Measurements from ENCODE around the gene PXN.
"Not testable (repeated sequence)": the region's sequence is repeated elsewhere in the genome, so short reads cannot be mapped to it uniquely, and the experiment has no call there.

The PXN gene

GRCh38 chr12:120224304-120225199, 41.0 kb downstream of the PXN start:
- DNase-seq = no peak

DNA sequence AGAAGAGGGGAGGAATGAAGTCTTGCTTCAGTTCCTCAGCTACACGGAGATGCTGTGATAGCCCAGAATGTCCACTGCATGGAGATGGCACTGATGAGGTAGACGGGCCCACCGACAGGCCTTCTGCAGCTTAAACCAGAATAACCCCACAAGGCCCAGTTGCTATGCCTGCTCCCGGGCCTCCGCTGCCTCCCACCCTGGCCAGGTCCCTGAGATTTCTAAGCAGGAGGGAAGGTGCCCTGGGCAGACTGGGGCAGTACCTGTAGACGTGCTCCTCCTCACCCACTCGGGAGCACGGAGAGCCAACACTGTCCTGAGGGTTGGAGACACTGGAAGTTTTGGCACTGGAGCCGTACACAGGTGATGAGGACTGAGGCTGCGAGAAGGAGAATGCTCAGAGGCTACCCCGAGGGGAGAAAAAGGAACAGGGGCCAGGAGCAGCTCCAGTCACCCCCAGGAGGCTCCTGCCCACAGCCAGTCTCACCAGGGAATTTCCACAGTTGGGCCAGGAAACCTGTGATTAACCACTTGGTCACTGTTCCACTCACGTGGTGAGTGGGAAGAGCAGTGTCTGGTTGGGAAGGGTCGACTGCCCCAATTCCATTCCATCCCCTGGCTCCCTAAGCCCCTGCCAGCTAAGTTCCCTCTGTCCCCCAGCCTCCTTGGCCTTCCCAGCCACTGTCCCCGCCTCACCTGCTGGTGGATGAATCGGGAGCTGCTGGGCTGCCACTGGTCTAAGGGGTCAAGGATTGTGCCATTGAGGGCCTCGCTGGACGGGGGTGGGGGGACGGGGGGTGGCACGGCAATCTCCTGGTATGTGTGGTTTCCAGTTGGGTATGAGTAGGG, 41.8 kb downstream of the PXN start:
- DNase-seq = no peak

GRCh38 chr12:120222288-120222832, 43.2 kb downstream of the PXN start:
- DNase-seq = no peak

DNA sequence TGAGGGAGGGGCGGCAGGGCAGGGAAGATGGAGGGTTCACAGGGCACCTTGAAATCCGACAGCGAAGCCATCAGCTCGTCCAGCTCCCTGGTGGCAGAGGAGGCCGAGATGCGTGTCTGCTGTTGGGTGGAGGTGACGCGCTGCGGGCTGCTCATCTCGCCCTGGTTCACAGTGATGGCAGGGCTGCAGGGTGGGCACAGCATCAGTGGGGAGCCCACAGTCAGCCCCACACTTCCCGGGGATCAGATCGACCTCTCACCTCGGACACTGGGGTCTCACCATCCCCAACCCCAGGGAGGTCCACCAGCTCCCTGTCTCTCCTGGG, 44.0 kb downstream of the PXN start:
- no peak for DNase-seq

- no peak for DNase-seq
Observed at GRCh38 chr12:120220838-120221575, 44.5 kb downstream of the PXN start.

- DNase-seq = no peak
Observed at GRCh38 chr12:120218680-120219606, 46.6 kb downstream of the PXN start.

DNA sequence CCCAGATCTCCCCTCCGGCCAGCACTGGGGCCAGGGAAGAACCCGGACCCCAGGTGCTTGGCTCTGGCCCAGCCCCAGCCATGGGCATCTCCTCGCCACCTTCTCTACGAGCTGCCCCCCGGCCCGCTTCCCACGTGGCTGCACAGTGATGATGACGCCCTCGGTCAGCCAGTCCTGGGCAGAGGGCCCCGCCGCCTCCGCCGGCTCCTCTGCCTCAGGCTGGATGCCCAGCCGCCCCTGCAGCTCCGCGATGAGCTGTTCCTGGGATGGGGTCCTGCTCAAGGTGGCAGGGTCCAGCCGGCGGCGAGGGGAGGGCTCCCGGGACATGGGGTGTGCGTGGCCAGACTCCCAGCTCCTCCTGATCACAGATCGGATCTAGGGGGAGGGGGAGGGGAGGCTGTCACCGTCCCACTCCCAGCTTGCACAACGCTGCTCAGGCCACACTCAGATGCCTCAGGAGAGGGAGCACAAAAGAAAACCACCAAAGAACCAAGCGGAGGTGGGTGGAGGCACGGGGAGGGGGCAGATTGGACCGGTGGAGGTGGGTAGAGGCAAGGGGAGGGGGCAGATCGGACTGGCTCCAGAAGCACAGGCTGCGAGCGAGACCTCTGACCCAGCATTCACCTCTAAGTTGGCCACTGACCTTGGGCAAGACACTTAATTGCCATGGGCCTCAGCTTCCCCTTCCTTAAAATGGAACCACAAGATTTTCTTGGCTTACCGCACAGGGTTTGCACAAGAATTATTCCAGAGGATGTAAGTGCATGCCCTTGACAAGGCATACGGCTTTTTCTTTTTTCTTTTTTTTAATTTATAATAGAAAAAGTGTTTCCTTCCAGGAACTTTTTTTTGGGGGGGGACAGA, 48.6 kb downstream of the PXN start:
- DNase-seq = no peak

DNA sequence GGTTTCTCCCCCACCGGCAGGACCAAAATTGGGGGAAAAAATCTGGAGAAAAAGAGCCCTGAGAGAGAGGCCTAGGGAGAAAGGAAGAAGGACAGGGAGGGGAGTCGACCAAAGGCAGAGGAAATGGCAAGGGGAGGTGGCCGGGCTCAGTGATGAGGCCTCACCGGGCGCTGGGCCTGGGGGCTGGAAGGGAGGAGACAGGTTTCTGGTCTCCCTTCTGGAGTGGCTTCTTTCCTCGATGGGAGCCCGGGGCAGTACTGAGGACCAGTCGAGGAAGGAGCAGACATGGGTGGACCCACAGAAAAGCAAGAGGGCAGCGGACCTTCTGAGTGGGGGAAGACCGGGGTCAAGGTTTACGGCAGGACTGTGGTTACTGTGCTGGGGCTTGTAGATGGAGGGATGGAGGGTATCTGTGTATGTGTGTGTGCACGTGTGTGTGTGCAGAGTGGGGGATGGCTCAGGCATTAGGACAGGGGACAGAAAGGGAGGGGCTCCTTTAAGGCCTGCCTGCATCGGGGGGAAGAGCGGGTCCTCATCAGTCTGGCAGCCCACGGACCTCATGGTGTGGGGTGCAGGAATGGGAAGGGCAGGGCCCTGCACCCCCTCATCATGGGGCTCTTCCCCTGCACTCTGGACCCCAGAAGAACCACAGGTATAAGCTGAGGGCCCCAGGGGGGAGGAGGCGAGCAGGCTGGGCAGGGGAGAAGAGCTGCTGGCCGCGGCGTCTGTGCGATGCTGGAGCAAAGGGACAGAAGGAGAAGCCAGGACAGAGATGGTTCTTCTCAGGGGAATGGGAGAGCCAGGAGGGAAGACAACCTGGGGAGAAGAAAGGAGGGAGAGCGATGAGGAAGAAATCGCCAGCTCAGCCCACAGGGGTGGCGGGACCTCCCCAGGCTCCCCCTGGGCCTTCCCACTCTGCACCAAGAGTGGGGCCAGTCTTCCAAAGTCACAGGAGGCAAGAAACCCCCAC, 49.5 kb downstream of the PXN start:
- no peak for DNase-seq

DNA sequence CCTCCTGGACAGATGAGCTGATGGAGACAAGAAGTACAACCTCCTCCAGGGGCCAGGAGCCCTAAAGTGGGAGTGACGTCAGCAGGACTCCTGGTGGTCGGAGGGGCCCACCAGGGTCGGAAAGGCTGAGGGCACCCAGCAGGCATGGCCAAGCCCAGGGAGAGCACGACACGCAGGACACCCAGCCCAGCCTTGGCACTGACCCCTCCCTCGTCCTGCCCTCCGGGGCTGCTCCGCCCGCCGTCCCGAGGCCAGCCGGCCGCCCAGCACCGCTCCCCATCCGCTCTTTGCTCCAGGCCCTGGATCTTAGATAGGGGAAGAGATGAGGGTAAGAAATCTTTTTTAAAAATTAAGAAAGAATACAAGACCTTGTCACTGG, 50.2 kb downstream of the PXN start:
- DNase-seq = no peak

DNA sequence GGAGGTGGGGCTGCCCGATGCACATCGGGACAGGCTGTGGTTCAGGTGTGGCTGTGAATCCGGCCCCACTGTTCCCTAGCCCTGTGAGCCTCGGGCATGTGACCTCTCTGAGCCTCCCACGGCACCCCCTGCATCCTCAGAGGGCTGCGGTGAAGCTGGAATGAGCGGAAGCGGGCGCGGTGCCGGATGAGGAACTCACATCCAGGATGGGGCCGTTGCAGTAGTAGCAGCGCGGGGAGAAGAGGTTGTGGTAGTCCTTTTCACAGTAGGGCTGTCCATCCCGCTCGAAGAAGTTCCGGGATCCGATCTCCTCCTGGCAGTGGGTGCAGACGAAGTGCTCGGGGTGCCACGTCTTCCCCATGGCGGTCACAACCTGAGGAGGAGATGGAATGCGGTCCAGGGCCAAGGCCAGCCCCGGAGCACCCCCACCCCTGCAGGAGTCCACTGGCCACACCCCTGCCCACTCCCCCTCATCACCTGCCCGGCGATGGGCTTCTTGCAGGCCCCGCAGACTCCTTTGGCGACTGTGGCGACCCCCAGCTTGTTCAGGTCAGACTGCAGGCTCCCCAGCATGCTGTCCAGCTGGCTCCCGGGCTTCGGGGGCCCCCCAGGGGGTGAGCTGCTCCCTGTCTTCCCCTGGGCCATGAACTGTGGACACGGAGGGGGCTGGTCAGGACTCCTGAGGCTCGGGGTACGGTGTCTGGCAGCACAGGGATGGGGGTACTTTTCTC, 50.7 kb downstream of the PXN start:
- DNase-seq = no peak

GRCh38 chr12:120213758-120214157, 51.8 kb downstream of the PXN start:
- no peak for DNase-seq

DNA sequence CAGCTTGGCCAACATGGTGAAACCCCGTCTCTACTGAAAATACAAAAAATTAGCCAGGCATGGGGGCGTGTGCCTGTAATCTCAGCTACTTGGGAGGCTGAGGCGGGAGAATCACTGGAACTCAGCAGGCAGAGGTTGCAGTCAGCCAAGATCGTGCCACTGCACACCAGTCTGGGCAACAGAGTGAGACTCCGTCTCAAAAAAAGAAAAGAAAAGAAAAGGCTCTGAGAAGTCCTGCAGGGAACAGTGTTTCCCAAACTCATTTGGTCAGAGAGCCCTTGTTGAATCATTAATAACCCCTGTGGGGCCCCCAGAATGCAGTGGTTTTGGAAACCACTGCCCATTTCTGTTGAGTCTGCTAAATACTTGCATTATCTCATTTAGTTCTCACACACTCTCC, 52.3 kb downstream of the PXN start:
- DNase-seq = not testable (repeated sequence)

DNA sequence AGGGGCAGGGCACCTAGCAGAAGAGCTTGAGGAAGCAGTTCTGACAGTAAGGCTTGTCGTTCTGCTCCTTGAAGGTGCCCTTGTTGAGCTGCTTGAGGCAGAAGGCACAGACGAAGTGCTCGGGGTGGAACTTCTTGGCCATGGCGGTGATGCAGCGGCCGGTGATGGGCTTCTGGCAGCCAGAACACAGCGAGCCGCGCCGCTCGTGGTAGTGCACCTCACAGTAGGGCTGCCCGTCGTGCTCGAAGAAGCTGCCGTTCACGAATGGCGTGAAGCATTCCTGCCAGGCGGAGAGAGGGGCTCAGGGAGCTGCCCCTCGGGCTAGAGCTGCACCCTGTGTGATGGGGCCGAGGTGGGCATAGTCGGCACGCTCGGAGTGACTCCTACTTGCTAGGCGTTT, 53.2 kb downstream of the PXN start:
- no peak for DNase-seq

DNA sequence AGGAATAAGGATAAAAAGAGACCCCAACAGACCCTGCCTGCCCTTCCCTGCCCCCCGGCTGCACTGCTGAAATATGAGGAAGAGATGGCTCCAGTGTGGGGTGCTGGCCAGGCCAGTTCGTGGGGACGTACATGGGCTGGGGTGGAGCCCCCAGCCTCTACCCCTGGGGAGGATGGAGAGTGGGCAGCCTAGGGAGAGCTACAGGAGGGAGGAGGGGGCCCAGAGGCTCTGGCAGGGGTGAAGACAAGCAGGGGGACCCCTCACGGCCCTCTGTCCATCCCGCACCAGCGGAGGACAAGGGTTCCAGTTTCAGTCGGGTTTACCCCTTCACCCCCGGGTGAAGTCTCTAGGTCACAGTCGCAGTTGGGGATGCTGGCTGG, 53.6 kb downstream of the PXN start:
- no peak for DNase-seq

GRCh38 chr12:120211243-120211903, 54.2 kb downstream of the PXN start:
- DNase-seq = no peak

DNA sequence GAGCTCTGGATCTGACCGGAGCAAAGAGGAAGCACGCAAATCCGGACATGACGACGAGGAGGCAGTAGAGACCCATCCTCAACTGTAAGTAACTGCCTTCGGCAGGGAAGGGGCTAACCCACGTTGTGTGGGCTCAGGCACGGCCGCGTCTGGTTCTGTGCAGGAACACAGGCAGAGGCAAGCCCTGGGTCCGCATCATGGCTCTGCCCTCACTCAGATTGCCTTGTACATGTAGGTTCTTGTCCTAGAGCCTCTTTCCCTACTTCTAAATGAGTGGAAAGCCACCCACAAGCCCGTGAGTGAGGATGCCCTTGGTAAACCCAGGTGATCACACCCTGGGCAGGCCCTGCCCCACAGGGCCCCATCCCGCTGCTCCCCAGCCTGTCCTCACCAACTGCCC, 55.7 kb downstream of the PXN start:
- DNase-seq = no peak

- DNase-seq = no peak
Observed at GRCh38 chr12:120207227-120207626, 58.3 kb downstream of the PXN start.

DNA sequence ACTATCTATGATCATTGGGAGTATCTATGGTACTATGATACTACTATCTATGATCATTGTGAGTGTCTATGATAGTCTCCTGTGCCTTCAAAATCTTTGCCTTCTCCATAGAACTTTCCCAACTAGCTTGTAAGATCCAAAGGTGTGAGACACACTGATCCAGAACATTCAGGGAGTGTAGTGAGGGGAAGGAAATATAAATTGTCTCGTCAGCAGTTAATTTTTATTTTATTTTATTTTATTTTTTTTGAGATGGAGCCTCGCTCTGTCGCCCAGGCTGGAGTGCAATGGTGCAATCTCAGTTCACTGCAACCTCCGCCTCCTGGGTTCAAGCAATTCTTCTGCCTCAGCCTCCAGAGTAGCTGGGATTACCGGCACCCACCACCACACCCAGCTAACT, 58.7 kb downstream of the PXN start:
- not testable (repeated sequence) for DNase-seq

DNA sequence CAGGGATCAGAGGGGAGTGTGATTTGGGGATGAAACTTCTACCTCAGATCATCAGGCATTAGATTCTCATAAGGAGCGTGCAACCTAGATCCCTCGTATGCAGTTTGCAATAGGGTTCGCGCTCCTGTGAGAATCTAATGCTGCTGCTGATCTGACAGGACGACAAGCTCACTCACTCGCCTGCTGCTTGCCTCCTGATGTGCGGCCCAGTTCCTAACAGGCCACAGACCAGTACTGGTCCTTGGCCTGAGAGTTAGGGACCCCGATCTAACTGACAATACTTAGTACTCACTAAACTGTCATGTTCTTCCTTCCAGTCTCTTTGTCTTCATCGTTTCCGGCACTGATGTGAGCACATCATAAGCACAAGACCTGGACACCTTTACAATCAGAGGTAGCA, 59.3 kb downstream of the PXN start:
- DNase-seq = no peak

Data from NCI-H1048 (cell line).